A673 (cell line): ENCODE results near the gene DSCAML1. TPM values are rescaled to one million over a fixed set of nuclear protein-coding genes. Genes with fewer than 3 reads are reported as not detected.

Experiments used
- BruUV-seq: library from RNA; stranded (reverse); fragments of 400-500 nt; replicated peaks from 2 replicates; lab custom pipeline; 2021; lab: Mats Ljungman, UMichigan
- CTCF ChIA-PET: fragments of 300-600 bp; sonication (Branson Sonifier 250); formaldehyde crosslinking; loops from one replicate; lab custom pipeline; 2022; ENCODE audit warnings: antibody characterized with exemption; lab: Charles Lee
- POLR2A ChIA-PET: fragments of 300-600 bp; sonication (Branson Sonifier 250); formaldehyde crosslinking; loops from one replicate; lab custom pipeline; 2022; ENCODE audit warnings: antibody characterized with exemption; ENCODE audit not compliant: low non-redundant PET; lab: Charles Lee
- DNase-seq: peaks from one replicate; pipeline ENCODE4 v3.0.0-alpha.2; 2015; ENCODE audit warnings: low spot score
- H3K27ac ChIP-seq: fragments of 200-600 bp; sonication (generic); 2 replicates; pipeline ENCODE4 v1.5.1; 2016; ENCODE audit warnings: mixed run types, low read depth, mild to moderate bottlenecking, mixed read lengths, antibody characterized with exemption, low read length; ENCODE audit not compliant: poor library complexity, severe bottlenecking
- H3K27me3 ChIP-seq: fragments of 200-600 bp; sonication (generic); replicated peaks from 2 replicates; pipeline ENCODE4 v1.6.1; 2017; ENCODE audit warnings: mixed run types, low read depth, mild to moderate bottlenecking, mixed read lengths, antibody characterized with exemption, low read length; ENCODE audit not compliant: insufficient read depth, poor library complexity
- H3K36me3 ChIP-seq: fragments of 200-600 bp; sonication (generic); 2 replicates; pipeline ENCODE4 v1.6.1; 2016; ENCODE audit warnings: mixed run types, mild to moderate bottlenecking, mixed read lengths, antibody characterized with exemption, low read length; ENCODE audit not compliant: insufficient read depth, poor library complexity, severe bottlenecking
- H3K4me1 ChIP-seq: fragments of 200-600 bp; sonication (generic); 2 replicates; pipeline ENCODE4 v1.6.1; 2017; ENCODE audit warnings: mixed run types, mild to moderate bottlenecking, mixed read lengths, antibody characterized with exemption, low read length; ENCODE audit not compliant: insufficient read depth, poor library complexity, severe bottlenecking
- H3K4me3 ChIP-seq: fragments of 200-600 bp; sonication (generic); 2 replicates; pipeline ENCODE4 v1.5.1; 2016; ENCODE audit warnings: low read depth, mixed run types, mild to moderate bottlenecking, mixed read lengths, low read length; ENCODE audit not compliant: poor library complexity, severe bottlenecking
- H3K9me3 ChIP-seq: fragments of 200-600 bp; sonication (generic); 2 replicates; pipeline ENCODE4 v1.6.1; 2016; ENCODE audit warnings: mixed run types, low read depth, mild to moderate bottlenecking, mixed read lengths, antibody characterized with exemption, low read length; ENCODE audit not compliant: poor library complexity, severe bottlenecking
- EZH2 ChIP-seq: fragments of 200-600 bp; sonication (generic); IDR thresholded peaks from 2 replicates; pipeline ENCODE4 v1.6.1; 2017; ENCODE audit warnings: borderline replicate concordance, low read depth, mild to moderate bottlenecking, mixed read lengths, antibody characterized with exemption, low read length; ENCODE audit not compliant: poor library complexity, severe bottlenecking
- intact Hi-C: fragments of 100-400 bp; cut with micrococcal nuclease; formaldehyde crosslinking; loops from one replicate; pipeline ENCODE4 v1.10.0; 2022; ENCODE audit not compliant: unreplicated experiment
- total RNA-seq: library from RNA; stranded (reverse); gene quantifications from 2 replicates; pipeline ENCODE4 v1.2.3, GENCODE V29; 2021
- TF ChIP-seq, protein P1 (sequence below): fragments of 300-800, 200-600 bp; sonication (generic); conservative IDR thresholded peaks from 2 replicates; pipeline ENCODE4 v1.5.1; 2017; ENCODE audit warnings: low read depth, mild to moderate bottlenecking, antibody characterized with exemption, low read length, moderate library complexity, mixed read lengths

The DSCAML1 gene
- total RNA-seq, 1 experiment from 2014 or later: not detected

DNA sequence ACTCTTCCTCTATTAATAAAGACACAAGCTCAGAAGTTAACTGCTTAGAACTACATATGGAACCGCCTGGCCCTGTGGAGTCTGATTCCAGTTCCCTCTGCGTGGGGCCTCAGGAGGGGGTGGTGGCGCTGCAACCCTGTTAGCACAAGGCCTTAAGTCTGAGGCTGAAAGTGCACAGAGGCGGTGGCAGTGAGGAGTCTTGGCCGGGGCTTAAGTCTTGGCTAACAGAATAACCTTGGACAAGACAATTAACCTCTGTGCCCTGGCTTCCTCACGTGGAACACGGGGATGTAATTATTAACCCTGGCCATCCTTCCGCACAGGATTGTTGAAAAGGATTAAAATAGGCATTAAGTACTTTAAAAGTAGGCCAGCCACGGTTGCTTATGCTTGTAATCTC, 277.8 kb downstream of the DSCAML1 start:
- no peaks in the 10 kb centered on the region for H3K27me3 ChIP-seq
- H3K27ac ChIP-seq: no peak overlapping the region
- CTCF ChIA-PET: interaction anchor here (0.7 kb wide), 1 partner anchor 93 kb away, joined by 3 read pairs; no protein-coding TSS in a partner anchor
- no peaks in the 10 kb centered on the region for H3K4me1 ChIP-seq
- intact Hi-C loops: no loop called here
- no peak for TF ChIP-seq EZH2
- TF ChIP-seq, protein P1, sequence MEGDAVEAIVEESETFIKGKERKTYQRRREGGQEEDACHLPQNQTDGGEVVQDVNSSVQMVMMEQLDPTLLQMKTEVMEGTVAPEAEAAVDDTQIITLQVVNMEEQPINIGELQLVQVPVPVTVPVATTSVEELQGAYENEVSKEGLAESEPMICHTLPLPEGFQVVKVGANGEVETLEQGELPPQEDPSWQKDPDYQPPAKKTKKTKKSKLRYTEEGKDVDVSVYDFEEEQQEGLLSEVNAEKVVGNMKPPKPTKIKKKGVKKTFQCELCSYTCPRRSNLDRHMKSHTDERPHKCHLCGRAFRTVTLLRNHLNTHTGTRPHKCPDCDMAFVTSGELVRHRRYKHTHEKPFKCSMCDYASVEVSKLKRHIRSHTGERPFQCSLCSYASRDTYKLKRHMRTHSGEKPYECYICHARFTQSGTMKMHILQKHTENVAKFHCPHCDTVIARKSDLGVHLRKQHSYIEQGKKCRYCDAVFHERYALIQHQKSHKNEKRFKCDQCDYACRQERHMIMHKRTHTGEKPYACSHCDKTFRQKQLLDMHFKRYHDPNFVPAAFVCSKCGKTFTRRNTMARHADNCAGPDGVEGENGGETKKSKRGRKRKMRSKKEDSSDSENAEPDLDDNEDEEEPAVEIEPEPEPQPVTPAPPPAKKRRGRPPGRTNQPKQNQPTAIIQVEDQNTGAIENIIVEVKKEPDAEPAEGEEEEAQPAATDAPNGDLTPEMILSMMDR: no peak
- no peak overlapping the region for H3K4me3 ChIP-seq
- no TSS peak for BruUV-seq
- no peaks in the 10 kb centered on the region for H3K9me3 ChIP-seq
- POLR2A ChIA-PET: no interaction called here
- peak; percentile 11 for DNase-seq
- no peaks in the 10 kb centered on the region for H3K36me3 ChIP-seq

DNA sequence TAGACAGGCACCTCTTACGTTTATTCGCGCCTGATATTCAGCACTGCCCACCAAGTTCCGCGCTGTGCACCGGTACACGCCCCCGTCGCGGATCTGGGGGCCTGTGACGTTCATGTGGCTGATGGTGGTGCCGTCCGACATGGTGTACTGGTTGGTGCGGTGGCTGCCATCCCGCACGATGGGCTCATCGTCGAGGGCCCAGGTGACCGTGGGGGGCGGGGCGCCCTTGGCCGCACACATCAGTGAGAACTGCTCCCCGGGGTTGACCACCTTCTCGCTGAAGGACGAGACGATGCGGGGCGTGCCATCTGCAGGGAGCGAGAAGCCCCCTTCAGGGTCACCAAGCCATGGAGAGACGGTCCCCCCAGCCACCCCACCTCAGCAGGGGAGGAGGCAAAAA, 278.6 kb downstream of the DSCAML1 start:
- BruUV-seq: no TSS peak
- intact Hi-C loops: no loop called here
- no peak overlapping the region for H3K27ac ChIP-seq
- H3K4me1 ChIP-seq: no peaks in the 10 kb centered on the region
- H3K4me3 ChIP-seq: no peak overlapping the region
- no peak for TF ChIP-seq EZH2
- TF ChIP-seq, protein P1: no peak
- H3K36me3 ChIP-seq: no peaks in the 10 kb centered on the region
- ChIA-PET CTCF (no interaction called here), POLR2A (no interaction called here)
- no peak for DNase-seq
- no peaks in the 10 kb centered on the region for H3K9me3 ChIP-seq
- H3K27me3 ChIP-seq: no peaks in the 10 kb centered on the region

DNA sequence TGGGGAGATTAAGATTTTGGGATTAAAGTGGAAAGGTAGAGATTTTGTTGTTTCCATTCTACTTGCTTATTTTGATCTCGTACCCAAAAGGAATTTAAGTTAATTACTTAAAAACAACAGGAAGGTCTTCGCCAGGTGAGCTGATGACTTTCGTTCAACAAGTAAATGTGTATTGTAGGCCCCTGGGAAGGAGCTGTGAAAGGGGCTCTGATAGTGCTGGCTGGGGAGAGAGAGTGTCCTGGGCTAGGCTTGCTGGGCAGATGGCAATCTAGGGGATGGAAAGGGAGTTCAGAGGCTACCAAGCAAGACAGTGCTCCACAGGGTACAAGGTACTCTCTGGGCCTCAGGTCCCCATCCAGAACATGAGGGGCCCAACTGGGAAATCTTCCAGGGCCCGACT, 279.9 kb downstream of the DSCAML1 start:
- H3K4me1 ChIP-seq: no peaks in the 10 kb centered on the region
- no peak overlapping the region for H3K27ac ChIP-seq
- ChIA-PET POLR2A (no interaction called here), CTCF (no interaction called here)
- H3K27me3 ChIP-seq: no peaks in the 10 kb centered on the region
- no peaks in the 10 kb centered on the region for H3K36me3 ChIP-seq
- no TSS peak for BruUV-seq
- DNase-seq: no peak
- intact Hi-C loops: no loop called here
- TF ChIP-seq, protein P1: no peak
- TF ChIP-seq EZH2: no peak
- H3K9me3 ChIP-seq: no peaks in the 10 kb centered on the region
- no peak overlapping the region for H3K4me3 ChIP-seq
